Measurements from ENCODE around the gene VAMP1. TPM values are rescaled to one million over a fixed set of nuclear protein-coding genes. Genes with fewer than 3 reads are reported as not detected.

The VAMP1 gene
- total RNA-seq, 2 donors from 2014 or later = 2.9 to 5.9 TPM

DNA sequence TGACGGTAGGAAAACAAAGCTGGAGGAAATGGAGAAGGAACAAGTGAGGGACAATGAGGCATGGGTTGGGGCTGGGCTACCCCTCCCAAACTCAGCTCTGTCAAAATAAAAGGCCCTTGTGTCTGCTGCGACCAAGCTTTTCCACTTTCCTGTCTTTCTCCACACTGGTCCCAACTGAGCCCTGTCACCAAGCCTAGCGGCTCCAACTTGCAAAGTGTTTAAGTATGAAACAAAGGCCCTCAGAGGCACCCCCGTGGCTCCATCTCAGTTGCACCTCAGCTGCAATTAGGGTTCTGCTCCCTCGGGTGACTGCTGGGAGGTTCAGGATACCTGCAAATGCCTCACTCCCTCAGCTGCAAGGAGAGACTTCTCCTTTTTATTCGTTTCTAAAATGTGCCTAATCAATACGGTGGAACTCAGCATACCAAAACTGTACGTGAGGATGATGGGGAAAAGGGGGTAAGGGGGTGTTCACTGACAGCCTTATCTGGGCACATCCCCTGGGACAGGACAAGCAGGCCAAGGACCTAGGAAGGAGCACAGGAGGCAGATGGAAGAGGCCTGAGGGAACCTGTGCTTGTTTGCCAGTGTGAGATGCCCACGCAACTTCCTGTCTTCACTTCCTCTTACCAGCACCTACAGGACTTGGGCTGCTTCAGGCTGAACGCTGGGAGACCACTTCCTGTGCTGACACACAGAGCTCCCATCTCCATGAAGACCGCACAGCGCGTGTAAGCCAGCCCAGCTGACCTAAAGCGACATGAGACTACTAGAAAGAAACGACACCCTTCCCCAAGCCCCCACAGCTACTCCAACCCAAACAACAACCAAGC, 8.9 kb downstream of the VAMP1 start:
- WGBS, 2 donors = 68 to 84% methylated on average over 15 of the region's 15 CpGs

DNA sequence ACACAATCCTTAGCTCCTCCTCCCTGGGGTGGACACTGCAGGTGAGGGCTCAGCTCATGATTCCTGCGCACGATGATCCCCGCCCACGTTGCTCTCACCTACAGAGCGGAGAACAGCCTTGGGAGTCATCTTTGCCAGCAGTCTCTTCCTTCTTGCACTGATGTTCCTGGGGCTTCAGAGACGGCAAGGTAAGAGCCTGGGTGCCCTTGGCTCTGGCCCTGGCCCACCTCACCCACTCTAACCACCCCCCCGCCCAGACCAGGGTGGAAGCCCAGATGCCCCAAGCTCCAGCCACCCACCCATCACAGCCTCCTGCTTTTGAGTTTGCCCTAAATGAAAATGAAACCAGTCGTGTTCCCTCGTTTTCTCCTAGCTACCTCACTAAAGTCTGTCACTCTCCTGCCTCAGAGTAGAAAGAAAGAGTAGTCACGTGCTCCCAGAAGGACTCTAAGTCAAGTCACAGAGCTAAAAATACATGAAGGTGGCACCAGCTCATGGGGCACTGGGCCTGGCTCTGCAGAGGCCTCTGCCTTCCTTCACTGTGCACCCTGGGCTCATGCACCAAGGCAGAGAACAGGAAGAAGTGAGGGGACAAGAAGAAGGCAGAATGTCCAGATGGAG, 9.6 kb downstream of the VAMP1 start:
- TF ChIP-seq POLR2A (IDR thresholded peaks at IDR 0.05) = no peak
- TF ChIP-seq, protein P1, sequence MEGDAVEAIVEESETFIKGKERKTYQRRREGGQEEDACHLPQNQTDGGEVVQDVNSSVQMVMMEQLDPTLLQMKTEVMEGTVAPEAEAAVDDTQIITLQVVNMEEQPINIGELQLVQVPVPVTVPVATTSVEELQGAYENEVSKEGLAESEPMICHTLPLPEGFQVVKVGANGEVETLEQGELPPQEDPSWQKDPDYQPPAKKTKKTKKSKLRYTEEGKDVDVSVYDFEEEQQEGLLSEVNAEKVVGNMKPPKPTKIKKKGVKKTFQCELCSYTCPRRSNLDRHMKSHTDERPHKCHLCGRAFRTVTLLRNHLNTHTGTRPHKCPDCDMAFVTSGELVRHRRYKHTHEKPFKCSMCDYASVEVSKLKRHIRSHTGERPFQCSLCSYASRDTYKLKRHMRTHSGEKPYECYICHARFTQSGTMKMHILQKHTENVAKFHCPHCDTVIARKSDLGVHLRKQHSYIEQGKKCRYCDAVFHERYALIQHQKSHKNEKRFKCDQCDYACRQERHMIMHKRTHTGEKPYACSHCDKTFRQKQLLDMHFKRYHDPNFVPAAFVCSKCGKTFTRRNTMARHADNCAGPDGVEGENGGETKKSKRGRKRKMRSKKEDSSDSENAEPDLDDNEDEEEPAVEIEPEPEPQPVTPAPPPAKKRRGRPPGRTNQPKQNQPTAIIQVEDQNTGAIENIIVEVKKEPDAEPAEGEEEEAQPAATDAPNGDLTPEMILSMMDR (IDR thresholded peaks at IDR 0.05) = no peak
- intact Hi-C loops (cut with DNase I) = loop anchor here (5.0 kb wide), 1 partner anchor 34 kb away; no protein-coding TSS in a partner anchor
- DNase-seq = no peak
- peak overlapping the region in 1 of 4 donors; percentile 59 for H3K27ac ChIP-seq
- H3K36me3 ChIP-seq (replicated peaks in 1 of 2; ENCODE audit: insufficient read depth in 1 of 2, low read depth in 2 of 2) = peaks cover 4 to 20% of the 10 kb centered on the region in 2 donors
- no peak overlapping the region for H3K4me3 ChIP-seq
- no peaks in the 10 kb centered on the region for H3K4me1 ChIP-seq
- WGBS, 2 donors = 80 to 90% methylated on average over 8 to 10 of the region's 10 CpGs
- H3K27me3 ChIP-seq = no peaks in the 10 kb centered on the region
- ATAC-seq = no peak
- H3K9me3 ChIP-seq = no peaks in the 10 kb centered on the region

More for the DNA sequence above, 8.9 kb downstream of the VAMP1 start:
- H3K27ac ChIP-seq = peak overlapping the region in 2 of 4 donors; percentile 30 to 59
- ATAC-seq (no peak), DNase-seq (peak in 3 of 4 donors; percentile 25 to 81 (median 38))
- H3K4me1 ChIP-seq = no peaks in the 10 kb centered on the region
- H3K9me3 ChIP-seq = no peaks in the 10 kb centered on the region
- intact Hi-C loops (cut with DNase I) = loop anchor here (5.0 kb wide), 1 partner anchor 34 kb away; no protein-coding TSS in a partner anchor
- H3K36me3 ChIP-seq (replicated peaks in 1 of 2; ENCODE audit: insufficient read depth in 1 of 2, low read depth in 2 of 2) = peaks cover 4 to 20% of the 10 kb centered on the region in 2 donors
- no peak overlapping the region for H3K4me3 ChIP-seq
- no peaks in the 10 kb centered on the region for H3K27me3 ChIP-seq
- no peak for TF ChIP-seq POLR2A (IDR thresholded peaks at IDR 0.05)
- TF ChIP-seq, protein P1 (IDR thresholded peaks at IDR 0.05) = no peak

DNA sequence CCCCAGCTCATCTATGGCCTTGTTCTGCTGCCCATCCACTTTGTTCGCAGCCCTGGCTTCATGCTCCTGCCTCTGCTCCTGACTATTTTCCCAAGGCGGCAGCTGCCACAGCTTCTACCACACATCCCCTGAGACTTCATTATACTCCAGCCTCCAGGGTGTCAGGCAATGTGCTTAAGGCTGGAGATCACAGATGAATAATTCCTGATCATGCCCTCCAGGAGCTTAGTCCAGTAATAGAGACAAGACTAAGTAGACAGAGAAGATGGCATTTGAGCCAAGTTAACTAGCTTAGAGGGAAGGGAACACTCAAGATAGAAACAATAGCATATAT, 11.5 kb downstream of the VAMP1 start:
- TF ChIP-seq, protein P1 (IDR thresholded peaks at IDR 0.05) = no peak
- no peak for TF ChIP-seq POLR2A (IDR thresholded peaks at IDR 0.05)
- Histone ChIP-seq H3K4me3 (no peak overlapping the region), H3K36me3 (replicated peaks in 1 of 2; ENCODE audit: insufficient read depth in 1 of 2, low read depth in 2 of 2) (peaks cover 4 to 23% of the 10 kb centered on the region in 2 donors), H3K9me3 (no peaks in the 10 kb centered on the region), H3K27me3 (no peaks in the 10 kb centered on the region), H3K4me1 (no peaks in the 10 kb centered on the region), H3K27ac (no peak overlapping the region)
- intact Hi-C loops (cut with DNase I) = no loop called here
- WGBS, 2 donors = 96 to 100% methylated on average over 2 of the region's 2 CpGs
- ATAC-seq (no peak), DNase-seq (no peak)

DNA sequence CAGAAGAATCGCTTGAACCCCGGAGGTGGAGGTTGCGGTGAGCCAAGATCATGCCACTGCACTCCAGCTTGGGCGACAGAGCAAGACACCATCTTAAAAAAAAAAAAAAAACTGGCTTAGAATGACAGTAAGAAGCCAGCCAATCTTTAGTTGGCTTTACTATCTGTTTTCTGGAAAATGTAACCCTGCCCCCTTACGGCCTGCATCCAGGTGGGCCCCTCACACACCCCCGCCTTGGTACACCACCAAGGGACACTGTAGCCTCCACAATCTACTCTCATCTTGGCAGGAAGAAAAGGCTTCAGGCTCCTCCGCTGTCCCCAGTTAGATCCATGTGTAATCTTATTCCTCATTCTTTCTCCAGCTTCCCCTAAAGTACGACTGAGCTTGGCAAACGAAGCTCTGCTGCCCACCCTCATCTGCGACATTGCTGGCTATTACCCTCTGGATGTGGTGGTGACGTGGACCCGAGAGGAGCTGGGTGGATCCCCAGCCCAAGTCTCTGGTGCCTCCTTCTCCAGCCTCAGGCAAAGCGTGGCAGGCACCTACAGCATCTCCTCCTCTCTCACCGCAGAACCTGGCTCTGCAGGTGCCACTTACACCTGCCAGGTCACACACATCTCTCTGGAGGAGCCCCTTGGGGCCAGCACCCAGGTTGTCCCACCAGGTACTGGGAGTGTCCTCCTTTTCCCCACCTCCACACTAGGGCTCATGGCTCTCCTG, 12.0 kb downstream of the VAMP1 start:
- no peak for TF ChIP-seq POLR2A (IDR thresholded peaks at IDR 0.05)
- TF ChIP-seq, protein P1 (IDR thresholded peaks at IDR 0.05) = no peak
- Histone ChIP-seq H3K27ac (no peak overlapping the region), H3K36me3 (replicated peaks in 1 of 2; ENCODE audit: insufficient read depth in 1 of 2, low read depth in 2 of 2) (peaks cover 4 to 23% of the 10 kb centered on the region in 2 donors), H3K9me3 (no peaks in the 10 kb centered on the region), H3K4me3 (no peak overlapping the region), H3K27me3 (no peaks in the 10 kb centered on the region), H3K4me1 (peaks cover under 1% of the 10 kb centered on the region)
- intact Hi-C loops (cut with DNase I) = no loop called here
- 90 to 93% methylated on average over 14 of the region's 14 CpGs for WGBS, 2 donors
- DNase-seq (no peak), ATAC-seq (no peak)

Data from body of pancreas (tissue), 4 donors.